MM.1S (cell line): ENCODE results near the gene TSPAN15.

ENCODE experiments used
- DNase-seq: peaks from one replicate; pipeline ENCODE4 v3.0.0-alpha.2; 2015
- H2AFZ ChIP-seq: fragments of 300-600 bp; sonication (generic); 2 replicates; pipeline ENCODE4 v1.6.0; 2016; ENCODE audit warnings: antibody characterized with exemption, low read length
- H3F3A ChIP-seq: fragments of 300-600 bp; sonication (generic); 2 replicates; pipeline ENCODE4 v1.6.1; 2016; ENCODE audit warnings: mild to moderate bottlenecking, antibody characterized with exemption, low read length, moderate library complexity, mixed read lengths; ENCODE audit not compliant: insufficient read depth
- H3K27ac ChIP-seq: fragments of 300-600 bp; sonication (generic); 2 replicates; pipeline ENCODE4 v1.5.1; 2016; ENCODE audit warnings: mild to moderate bottlenecking, low read length
- H3K27me3 ChIP-seq: fragments of 300-600 bp; sonication (generic); replicated peaks from 2 replicates; pipeline ENCODE4 v1.6.0; 2016; ENCODE audit warnings: low read length; ENCODE audit not compliant: insufficient read depth
- H3K36me3 ChIP-seq: fragments of 300-600 bp; sonication (generic); replicated peaks from 2 replicates; pipeline ENCODE4 v1.6.1; 2016; ENCODE audit warnings: mild to moderate bottlenecking, low read length, mixed read lengths; ENCODE audit not compliant: insufficient read depth
- H3K4me1 ChIP-seq: fragments of 300-600 bp; sonication (generic); 2 replicates; pipeline ENCODE4 v1.6.1; 2016; ENCODE audit warnings: low read length, mixed read lengths
- H3K4me2 ChIP-seq: fragments of 300-600 bp; sonication (generic); 2 replicates; pipeline ENCODE4 v1.6.0; 2016; ENCODE audit warnings: low read depth, low read length
- H3K4me3 ChIP-seq: fragments of 300-600 bp; sonication (generic); 2 replicates; pipeline ENCODE4 v1.5.1; 2016; ENCODE audit warnings: low read length, mixed read lengths
- H3K79me2 ChIP-seq: fragments of 300-600 bp; sonication (generic); 2 replicates; pipeline ENCODE4 v1.6.1; 2016; ENCODE audit warnings: mixed run types, low read length, mixed read lengths
- H3K9ac ChIP-seq: fragments of 300-600 bp; sonication (generic); 2 replicates; pipeline ENCODE4 v1.6.1; 2016; ENCODE audit warnings: low read length, mixed read lengths
- H3K9me2 ChIP-seq: fragments of 300-600 bp; sonication (generic); replicated peaks from 2 replicates; pipeline ENCODE4 v1.6.1; 2016; ENCODE audit warnings: mild to moderate bottlenecking, low read length, mixed read lengths; ENCODE audit not compliant: insufficient read depth
- H3K9me3 ChIP-seq: fragments of 300-600 bp; sonication (generic); replicated peaks from 2 replicates; pipeline ENCODE4 v1.6.1; 2016; ENCODE audit warnings: mild to moderate bottlenecking, low read length, mixed read lengths; ENCODE audit not compliant: insufficient read depth
- H4K20me1 ChIP-seq: fragments of 300-600 bp; sonication (generic); 2 replicates; pipeline ENCODE4 v1.6.1; 2016; ENCODE audit warnings: mild to moderate bottlenecking, low read length, moderate library complexity, mixed read lengths; ENCODE audit not compliant: insufficient read depth
- EZH2 ChIP-seq: fragments of 300-600 bp; sonication (generic); optimal IDR thresholded peaks from 2 replicates; pipeline ENCODE3; 2017; ENCODE audit warnings: low read depth, mild to moderate bottlenecking, antibody characterized with exemption, low read length, mixed read lengths
- EZH2phosphoT487 ChIP-seq: fragments of 300-600 bp; sonication (generic); IDR thresholded peaks from 2 replicates; pipeline ENCODE4 v1.6.1; 2018; ENCODE audit warnings: antibody characterized with exemption, low read length
- TF ChIP-seq, protein P1 (sequence below): fragments of 300-600 bp; sonication (generic); IDR thresholded peaks from 2 replicates; pipeline ENCODE4 v1.5.1; 2016; ENCODE audit warnings: antibody characterized with exemption, low read length, mixed read lengths

The TSPAN15 gene

DNA sequence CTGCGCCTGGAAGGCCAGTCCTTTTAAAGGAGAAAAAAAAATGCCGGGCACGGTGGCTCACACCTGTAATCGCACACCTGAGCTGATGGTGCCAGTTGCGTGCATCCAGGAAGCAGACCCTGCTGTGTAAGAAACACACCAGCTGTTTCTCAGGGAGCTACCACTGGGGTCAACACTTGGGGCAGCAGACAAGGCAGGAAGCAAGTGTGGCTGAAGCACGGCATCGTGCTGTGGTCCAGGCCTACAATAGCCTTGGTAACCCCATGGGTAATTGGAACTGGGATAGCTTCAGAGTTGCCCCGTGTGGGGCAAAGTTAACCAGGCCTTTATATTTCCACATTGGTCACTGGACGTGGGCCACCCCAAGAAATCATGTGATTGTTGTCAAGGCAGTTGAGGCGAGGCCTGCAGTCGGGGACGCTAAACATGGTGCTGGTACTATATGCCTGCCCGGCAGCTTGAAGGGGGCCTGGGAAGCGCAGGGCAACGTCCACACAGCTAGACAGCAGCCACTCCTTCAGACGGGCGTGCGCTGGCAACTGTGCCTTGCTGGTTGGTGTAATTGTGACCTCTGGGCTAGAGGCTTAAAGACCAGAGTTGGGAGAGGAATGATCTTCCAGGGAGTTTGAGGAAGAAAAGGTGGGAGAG is 32.0 kb upstream of the TSPAN15 start:
- Histone ChIP-seq H4K20me1 (no peaks in the 10 kb centered on the region), H3K9me2 (no peaks in the 10 kb centered on the region), H3K4me2 (no peak overlapping the region), H3K4me1 (no peaks in the 10 kb centered on the region), H3K9ac (no peak overlapping the region), H3F3A (no peaks in the 10 kb centered on the region), H3K27me3 (peaks cover 39% of the 10 kb centered on the region; the same call in 1 of the 2 replicates), H3K9me3 (no peaks in the 10 kb centered on the region), H2AFZ (no peak overlapping the region), H3K79me2 (no peaks in the 10 kb centered on the region), H3K36me3 (no peaks in the 10 kb centered on the region), H3K4me3 (no peak overlapping the region), H3K27ac (no peak overlapping the region)
- TF ChIP-seq, protein P1, sequence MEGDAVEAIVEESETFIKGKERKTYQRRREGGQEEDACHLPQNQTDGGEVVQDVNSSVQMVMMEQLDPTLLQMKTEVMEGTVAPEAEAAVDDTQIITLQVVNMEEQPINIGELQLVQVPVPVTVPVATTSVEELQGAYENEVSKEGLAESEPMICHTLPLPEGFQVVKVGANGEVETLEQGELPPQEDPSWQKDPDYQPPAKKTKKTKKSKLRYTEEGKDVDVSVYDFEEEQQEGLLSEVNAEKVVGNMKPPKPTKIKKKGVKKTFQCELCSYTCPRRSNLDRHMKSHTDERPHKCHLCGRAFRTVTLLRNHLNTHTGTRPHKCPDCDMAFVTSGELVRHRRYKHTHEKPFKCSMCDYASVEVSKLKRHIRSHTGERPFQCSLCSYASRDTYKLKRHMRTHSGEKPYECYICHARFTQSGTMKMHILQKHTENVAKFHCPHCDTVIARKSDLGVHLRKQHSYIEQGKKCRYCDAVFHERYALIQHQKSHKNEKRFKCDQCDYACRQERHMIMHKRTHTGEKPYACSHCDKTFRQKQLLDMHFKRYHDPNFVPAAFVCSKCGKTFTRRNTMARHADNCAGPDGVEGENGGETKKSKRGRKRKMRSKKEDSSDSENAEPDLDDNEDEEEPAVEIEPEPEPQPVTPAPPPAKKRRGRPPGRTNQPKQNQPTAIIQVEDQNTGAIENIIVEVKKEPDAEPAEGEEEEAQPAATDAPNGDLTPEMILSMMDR: no peak
- TF ChIP-seq EZH2: no peak
- TF ChIP-seq EZH2phosphoT487: no peak
- DNase-seq: no peak

DNA sequence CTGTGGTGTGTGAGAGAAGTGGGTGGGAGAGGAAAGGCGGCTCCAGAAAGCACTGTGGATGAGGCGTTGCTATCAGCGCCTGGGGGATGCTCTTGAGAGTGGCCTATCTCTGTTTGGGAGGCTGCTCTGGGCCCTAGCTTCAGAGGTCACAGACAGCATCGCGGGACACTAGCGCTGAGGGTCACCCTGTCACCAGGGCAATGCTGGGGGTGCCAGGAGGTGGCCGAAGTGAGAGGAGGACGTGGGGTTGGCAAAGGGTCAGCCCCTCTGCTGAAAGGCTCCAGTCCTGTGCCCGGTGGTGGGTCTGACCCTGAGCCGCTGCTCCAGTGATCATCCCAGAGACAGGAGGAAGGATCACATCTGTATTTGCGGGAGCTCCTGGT is 31.5 kb upstream of the TSPAN15 start:
- Histone ChIP-seq H3F3A (no peaks in the 10 kb centered on the region), H3K9me3 (no peaks in the 10 kb centered on the region), H4K20me1 (no peaks in the 10 kb centered on the region), H3K4me1 (no peaks in the 10 kb centered on the region), H3K27ac (no peak overlapping the region), H2AFZ (no peak overlapping the region), H3K9ac (no peak overlapping the region), H3K27me3 (peaks cover 39% of the 10 kb centered on the region; the same call in 1 of the 2 replicates), H3K9me2 (no peaks in the 10 kb centered on the region), H3K4me3 (no peak overlapping the region), H3K36me3 (no peaks in the 10 kb centered on the region), H3K79me2 (no peaks in the 10 kb centered on the region), H3K4me2 (no peak overlapping the region)
- DNase-seq: no peak
- TF ChIP-seq EZH2phosphoT487 (no peak), EZH2 (no peak)
- TF ChIP-seq, protein P1: no peak

DNA sequence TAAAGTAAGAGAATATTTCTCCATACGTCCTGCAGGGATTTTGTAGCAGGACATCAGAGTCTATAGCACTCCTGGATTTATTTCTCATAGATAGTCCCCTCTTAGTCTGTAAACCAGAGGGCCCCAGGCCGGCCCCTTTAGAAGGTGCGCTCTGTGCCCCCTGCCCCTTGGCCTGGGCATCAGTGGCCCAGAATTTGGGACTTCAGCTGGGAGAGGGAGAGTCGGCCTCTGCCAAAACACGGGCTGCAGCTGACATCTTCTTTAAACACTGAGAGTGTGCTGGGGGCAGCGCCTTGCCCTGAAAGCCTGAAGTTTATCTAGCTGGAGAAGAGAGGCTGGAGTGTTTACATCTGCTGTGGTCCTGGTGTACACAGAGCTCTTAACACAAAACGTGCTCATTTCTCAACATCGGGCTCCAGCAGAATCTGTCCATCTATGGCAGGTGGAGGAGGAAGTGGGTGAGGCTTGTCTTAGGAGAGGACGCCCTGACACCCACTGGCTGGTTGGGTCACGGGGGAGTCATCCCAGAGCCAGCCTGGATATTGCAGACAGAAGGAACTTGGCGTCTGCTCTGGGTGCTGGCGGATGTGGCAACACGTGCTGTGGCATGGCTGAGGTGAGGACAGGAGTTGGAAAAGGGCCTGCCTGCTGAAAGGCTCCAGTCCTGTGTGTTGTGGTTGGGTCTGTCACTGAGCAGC is 29.5 kb upstream of the TSPAN15 start:
- Histone ChIP-seq H3K79me2 (no peaks in the 10 kb centered on the region), H3K9ac (no peak overlapping the region), H3K36me3 (no peaks in the 10 kb centered on the region), H3K4me1 (peaks cover 14% of the 10 kb centered on the region), H4K20me1 (no peaks in the 10 kb centered on the region), H3K27ac (no peak overlapping the region), H3F3A (no peaks in the 10 kb centered on the region), H3K9me3 (no peaks in the 10 kb centered on the region), H2AFZ (no peak overlapping the region), H3K4me3 (no peak overlapping the region), H3K4me2 (no peak overlapping the region), H3K27me3 (peaks cover 29% of the 10 kb centered on the region; the same call in 1 of the 2 replicates), H3K9me2 (no peaks in the 10 kb centered on the region)
- DNase-seq: no peak
- no peak for TF ChIP-seq EZH2phosphoT487
- TF ChIP-seq, protein P1: no peak
- TF ChIP-seq EZH2: no peak
